HAP-1 (cell line): ENCODE measurements around the gene FAM118B.

Source experiments
- DNase-seq, 2 experiments: peaks; one replicate each; pipeline ENCODE4 v3.0.0-alpha.2; 2016 to 2020; ENCODE audit warnings: low spot score in 2 of 2
- H3K27me3 ChIP-seq: fragments of 250-450 bp; sonication (Bioruptor Pico); 2 replicates; pipeline ENCODE4 v1.5.1; 2020; ENCODE audit warnings: low read depth, mild to moderate bottlenecking, moderate library complexity
- H3K36me3 ChIP-seq: fragments of 250-450 bp; sonication (Bioruptor Pico); replicated peaks from 2 replicates; pipeline ENCODE4 v1.5.1; 2020; ENCODE audit warnings: mild to moderate bottlenecking
- H3K4me1 ChIP-seq: fragments of 250-450 bp; sonication (Bioruptor Pico); 2 replicates; pipeline ENCODE4 v1.5.1; 2020; ENCODE audit warnings: mild to moderate bottlenecking
- H3K4me3 ChIP-seq: fragments of 250-450 bp; sonication (Bioruptor Pico); 2 replicates; pipeline ENCODE4 v1.5.1; 2020; ENCODE audit warnings: mild to moderate bottlenecking, moderate library complexity
- H3K9me3 ChIP-seq: fragments of 250-450 bp; sonication (Bioruptor Pico); 2 replicates; pipeline ENCODE4 v1.5.1; 2020; ENCODE audit warnings: mild to moderate bottlenecking, moderate library complexity
- in situ Hi-C: fragments of 300-500 bp; cut with MboI; formaldehyde crosslinking; loops from 3 replicates; pipeline ENCODE4 v1.14.3; 2020; ENCODE audit warnings: low sequenced_read_pairs, inconsistent platforms, mixed read lengths

FAM118B gene

GRCh38 chr11:126281666-126282175 is 70.1 kb downstream of the FAM118B start:
- Histone ChIP-seq H3K9me3 (no peaks in the 10 kb centered on the region), H3K4me3 (no peak overlapping the region; the same call in 1 of the 2 replicates), H3K4me1 (peaks cover 28% of the 10 kb centered on the region), H3K27me3 (no peaks in the 10 kb centered on the region), H3K36me3 (peaks cover 11% of the 10 kb centered on the region)
- no peak for DNase-seq
- in situ Hi-C loops, result no loop called here

DNA sequence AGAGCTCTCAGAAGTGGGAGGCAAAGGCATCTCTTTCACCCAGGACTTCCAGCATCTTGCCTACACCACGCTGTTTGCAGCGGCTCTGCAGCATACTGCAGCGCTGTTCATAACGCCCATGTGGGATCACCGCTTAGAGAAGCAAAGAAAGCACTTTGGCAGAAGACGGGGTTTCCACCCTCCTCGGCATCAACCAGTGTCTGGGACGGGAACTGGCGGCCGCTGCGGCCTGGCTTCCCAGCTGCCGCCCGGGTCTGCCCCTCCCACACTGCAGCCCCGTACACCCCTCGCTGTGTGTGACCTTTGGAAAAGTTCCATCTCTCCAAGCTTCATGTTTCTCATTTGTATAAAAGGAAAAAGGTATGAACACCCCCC is 70.8 kb downstream of the FAM118B start:
- H3K4me1 ChIP-seq, result peaks cover 28% of the 10 kb centered on the region
- H3K27me3 ChIP-seq, result no peaks in the 10 kb centered on the region
- peak; percentile 30 to 60 for DNase-seq
- H3K4me3 ChIP-seq, result peak overlapping the region; percentile 54
- in situ Hi-C loops, result no loop called here
- no peaks in the 10 kb centered on the region for H3K9me3 ChIP-seq
- peaks cover 5% of the 10 kb centered on the region for H3K36me3 ChIP-seq

GRCh38 chr11:126282736-126283591 is 71.4 kb downstream of the FAM118B start, which contains the start of gene TIRAP:
Gene TIRAP (plus strand): TSS chr11:126283093. CDS start chr11:126290895, 7,802 bp downstream.
- Histone ChIP-seq H3K36me3 (no peaks in the 10 kb centered on the region), H3K4me1 (peaks cover 28% of the 10 kb centered on the region), H3K9me3 (no peaks in the 10 kb centered on the region), H3K4me3 (peak within 1 kb of the TSS; percentile 54), H3K27me3 (no peaks in the 10 kb centered on the region)
- peak; percentile 67 to 72 for DNase-seq
- in situ Hi-C loops, result no loop called here

DNA sequence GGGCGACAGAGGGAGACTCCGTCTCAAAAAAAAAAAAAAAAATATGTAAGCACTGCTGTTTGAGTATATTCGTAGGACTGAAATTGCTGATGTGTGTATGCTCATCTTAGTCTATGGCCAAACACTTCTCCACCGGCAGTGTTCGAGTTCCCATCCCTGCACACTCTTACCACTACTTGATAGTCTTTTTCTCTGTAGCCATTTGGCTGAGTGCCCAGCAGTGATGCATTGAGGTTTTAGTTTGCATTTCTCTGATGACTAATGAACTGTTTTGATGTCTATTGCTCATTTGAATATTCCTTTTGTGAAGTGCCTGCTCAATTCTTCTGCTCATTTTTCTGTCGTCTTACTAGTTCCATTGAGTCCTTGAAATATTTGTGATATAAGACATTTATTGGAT is 73.2 kb downstream of the FAM118B start:
- DNase-seq, result peak; percentile 53 to 80
- in situ Hi-C loops, result no loop called here
- no peak overlapping the region for H3K4me3 ChIP-seq

GRCh38 chr11:126288237-126288636 is 76.7 kb downstream of the FAM118B start:
- Histone ChIP-seq H3K9me3 (no peaks in the 10 kb centered on the region), H3K27me3 (no peaks in the 10 kb centered on the region), H3K4me1 (peaks cover 19% of the 10 kb centered on the region), H3K4me3 (no peak overlapping the region), H3K36me3 (peaks cover 15% of the 10 kb centered on the region)
- in situ Hi-C loops, result no loop called here
- DNase-seq, result no peak

More for the DNA sequence above, 73.2 kb downstream of the FAM118B start:
- H3K36me3 ChIP-seq, result no peaks in the 10 kb centered on the region
- H3K9me3 ChIP-seq, result no peaks in the 10 kb centered on the region
- peaks cover 28% of the 10 kb centered on the region for H3K4me1 ChIP-seq
- H3K27me3 ChIP-seq, result no peaks in the 10 kb centered on the region

DNA sequence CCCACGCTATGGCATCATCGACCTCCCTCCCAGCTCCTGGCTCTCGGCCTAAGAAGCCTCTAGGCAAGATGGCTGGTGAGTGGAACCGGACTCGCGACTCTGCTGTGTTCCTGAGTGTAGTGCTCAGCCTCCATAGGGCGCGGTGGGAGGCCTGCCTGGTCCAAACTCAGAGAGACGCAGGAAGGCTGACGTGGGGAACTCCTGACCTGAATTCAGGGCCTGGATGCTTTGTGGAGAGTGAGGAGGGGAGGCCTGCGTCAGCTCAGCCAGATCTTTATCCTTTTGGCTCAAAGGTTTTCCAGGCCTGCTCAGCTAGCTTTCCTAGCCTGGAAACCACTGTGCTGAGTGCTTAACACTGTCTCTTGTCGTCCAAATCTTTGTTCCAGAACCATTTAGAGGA is 79.3 kb downstream of the FAM118B start:
- no peak for DNase-seq

GRCh38 chr11:126293726-126294125 is 82.1 kb downstream of the FAM118B start:
- in situ Hi-C loops, result no loop called here
- H3K36me3 ChIP-seq, result peaks cover 40% of the 10 kb centered on the region
- DNase-seq, result no peak
- no peak overlapping the region for H3K4me3 ChIP-seq
- no peaks in the 10 kb centered on the region for H3K4me1 ChIP-seq
- H3K27me3 ChIP-seq, result no peaks in the 10 kb centered on the region
- H3K9me3 ChIP-seq, result no peaks in the 10 kb centered on the region

More for the DNA sequence above, 79.3 kb downstream of the FAM118B start:
- no peak overlapping the region for H3K4me3 ChIP-seq
- in situ Hi-C loops, result no loop called here
- no peaks in the 10 kb centered on the region for H3K9me3 ChIP-seq
- peaks cover 4% of the 10 kb centered on the region for H3K4me1 ChIP-seq
- peaks cover 32% of the 10 kb centered on the region for H3K36me3 ChIP-seq
- H3K27me3 ChIP-seq, result no peaks in the 10 kb centered on the region

GRCh38 chr11:126297004-126297403 is 85.4 kb downstream of the FAM118B start:
- Histone ChIP-seq H3K4me3 (no peak overlapping the region), H3K4me1 (no peaks in the 10 kb centered on the region), H3K36me3 (peaks cover 35% of the 10 kb centered on the region), H3K9me3 (no peaks in the 10 kb centered on the region), H3K27me3 (no peaks in the 10 kb centered on the region)
- DNase-seq, result no peak
- in situ Hi-C loops, result no loop called here

DNA sequence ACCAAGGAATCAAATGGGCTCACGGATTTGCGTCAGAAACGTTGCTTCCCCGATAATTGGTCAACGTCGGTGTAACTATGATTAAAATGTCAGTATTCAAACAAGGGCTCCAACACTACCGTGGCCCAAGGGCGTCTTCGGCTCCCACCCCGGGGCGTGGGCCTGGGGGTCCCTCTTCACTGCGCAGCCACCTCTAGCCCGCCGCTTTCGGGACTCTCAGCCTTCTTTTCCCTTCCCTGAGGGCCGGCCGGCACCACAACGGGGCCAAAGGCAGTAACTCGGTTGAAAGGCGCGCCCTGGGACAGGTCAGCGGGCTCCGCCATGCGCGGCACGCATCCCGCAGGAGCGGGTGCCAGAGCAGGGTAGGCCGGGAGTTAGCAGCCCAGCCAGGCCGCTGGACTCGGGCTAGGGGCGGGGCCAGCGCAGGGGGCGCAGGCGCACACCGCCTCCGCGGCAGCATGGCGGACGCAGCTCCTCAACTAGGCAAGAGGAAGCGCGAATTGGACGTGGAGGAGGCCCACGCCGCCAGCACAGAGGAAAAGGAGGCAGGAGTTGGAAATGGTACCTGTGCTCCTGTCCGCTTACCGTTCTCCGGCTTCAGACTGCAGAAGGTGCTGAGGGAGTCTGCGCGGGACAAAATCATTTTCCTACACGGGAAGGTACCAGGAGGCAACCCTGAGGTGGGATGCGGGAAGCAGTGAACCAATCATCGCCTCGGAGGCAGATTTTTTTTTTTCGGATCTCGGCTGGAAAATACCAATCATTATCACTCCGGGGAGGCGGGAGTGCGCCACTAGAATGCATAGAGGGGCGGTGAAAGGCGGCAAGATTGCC is 92.3 kb downstream of the FAM118B start, which contains the start of gene DCPS:
Gene DCPS, plus strand, starts transcription at position 438 of the 834 bp plus-strand sequence. Its CDS starts 21 bp downstream, at position 459.
- Histone ChIP-seq H3K36me3 (peaks cover 5% of the 10 kb centered on the region), H3K4me1 (peaks cover 18% of the 10 kb centered on the region), H3K27me3 (no peaks in the 10 kb centered on the region), H3K9me3 (no peaks in the 10 kb centered on the region), H3K4me3 (peak within 1 kb of the TSS; percentile 71)
- DNase-seq, result peak; percentile 87 to 91
- in situ Hi-C loops, result loop anchor here (25.0 kb wide), 1 partner anchor 683 kb away; no protein-coding TSS in a partner anchor

GRCh38 chr11:126304457-126305075 is 93.0 kb downstream of the FAM118B start:
- H3K36me3 ChIP-seq, result peaks cover 4% of the 10 kb centered on the region
- DNase-seq, result no peak
- H3K4me1 ChIP-seq, result peaks cover 18% of the 10 kb centered on the region
- in situ Hi-C loops, result loop anchor here (25.0 kb wide), 1 partner anchor 683 kb away; no protein-coding TSS in a partner anchor
- no peaks in the 10 kb centered on the region for H3K9me3 ChIP-seq
- peak overlapping the region; percentile 71 for H3K4me3 ChIP-seq
- no peaks in the 10 kb centered on the region for H3K27me3 ChIP-seq

DNA sequence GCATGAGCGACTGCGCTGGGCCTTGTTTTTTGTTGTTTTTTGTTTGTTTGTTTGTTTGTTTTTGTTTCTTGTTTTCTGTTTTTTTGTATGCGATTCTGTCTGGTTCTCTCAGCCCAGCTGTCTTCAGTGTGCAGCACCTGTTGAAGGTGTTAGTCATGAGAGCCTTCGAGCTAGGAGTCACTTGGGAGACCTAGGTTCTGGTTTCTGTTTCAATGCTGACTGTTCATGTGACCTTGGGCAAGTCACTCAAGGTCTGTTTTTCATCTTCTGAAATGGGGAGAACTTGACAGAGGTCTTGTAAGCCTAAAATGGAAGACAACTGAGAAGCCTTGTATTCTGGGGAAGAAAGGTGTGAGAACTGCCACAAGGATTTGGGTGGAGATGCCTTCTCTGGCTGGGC is 94.1 kb downstream of the FAM118B start:
- Histone ChIP-seq H3K9me3 (no peaks in the 10 kb centered on the region), H3K4me1 (peaks cover 18% of the 10 kb centered on the region), H3K27me3 (no peaks in the 10 kb centered on the region), H3K36me3 (peaks cover 4% of the 10 kb centered on the region), H3K4me3 (no peak overlapping the region)
- in situ Hi-C loops, result loop anchor here (25.0 kb wide), 1 partner anchor 682 kb away; no protein-coding TSS in a partner anchor
- no peak for DNase-seq

DNA sequence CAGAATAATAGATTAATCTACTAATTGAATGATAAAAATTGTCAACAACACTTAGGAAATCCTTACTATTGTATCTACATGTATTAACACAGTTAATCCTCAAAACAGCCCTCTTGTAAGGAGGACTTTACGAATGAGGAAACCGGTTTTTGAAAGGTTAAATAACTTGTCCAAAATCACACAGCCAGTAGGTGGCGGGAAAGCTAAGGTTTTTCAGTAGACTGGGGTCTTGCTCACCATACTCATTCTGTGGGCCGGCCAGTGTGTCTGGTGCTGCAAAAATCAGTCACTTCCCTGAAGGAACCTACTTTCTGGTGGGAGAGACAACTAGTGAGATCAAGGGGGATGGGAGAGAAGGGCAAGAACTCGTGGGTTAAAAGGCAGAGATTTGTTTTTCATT is 96.1 kb downstream of the FAM118B start:
- in situ Hi-C loops, result loop anchor here (25.0 kb wide), 1 partner anchor 680 kb away; no protein-coding TSS in a partner anchor
- Histone ChIP-seq H3K4me1 (peaks cover 18% of the 10 kb centered on the region), H3K36me3 (peaks cover under 1% of the 10 kb centered on the region; the same call in 1 of the 2 replicates), H3K27me3 (no peaks in the 10 kb centered on the region), H3K9me3 (no peaks in the 10 kb centered on the region), H3K4me3 (no peak overlapping the region)
- peak; percentile 75 to 81 for DNase-seq

DNA sequence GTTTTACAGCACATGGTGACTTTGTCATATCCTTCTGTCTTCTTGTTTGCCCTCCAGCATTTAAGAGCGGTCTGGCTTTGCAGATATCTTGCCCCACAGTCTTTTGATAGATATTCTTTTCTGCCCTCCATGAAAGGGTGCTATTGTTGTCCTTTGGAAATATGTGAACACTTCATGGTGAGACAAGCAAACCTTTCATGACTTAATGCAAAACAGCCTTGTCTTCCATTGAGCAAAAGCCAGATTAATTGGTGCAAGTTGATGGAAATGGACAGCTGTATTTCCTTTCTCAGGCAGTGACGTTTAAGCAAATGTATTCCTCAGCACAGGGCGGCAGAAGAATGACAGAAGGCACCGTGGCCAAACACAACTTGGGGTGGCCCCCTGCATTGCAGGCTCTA is 96.7 kb downstream of the FAM118B start:
- in situ Hi-C loops, result loop anchor here (25.0 kb wide), 1 partner anchor 679 kb away; no protein-coding TSS in a partner anchor
- H3K4me3 ChIP-seq, result no peak overlapping the region
- H3K9me3 ChIP-seq, result no peaks in the 10 kb centered on the region
- H3K4me1 ChIP-seq, result peaks cover 18% of the 10 kb centered on the region
- DNase-seq, result peak; percentile 60 to 89
- H3K36me3 ChIP-seq, result no peaks in the 10 kb centered on the region
- no peaks in the 10 kb centered on the region for H3K27me3 ChIP-seq
